Fibroblast of the aortic adventitia (primary cell): Measurements from ENCODE around the gene KRT81. TPM values are rescaled to one million over a fixed set of nuclear protein-coding genes. Genes with fewer than 3 reads are reported as not detected.

Experiments used
- DNase-seq: peaks from one replicate; pipeline ENCODE4 v3.0.0-alpha.2; 2010; ENCODE audit warnings: low read depth
- H3K4me3 ChIP-seq: 2 replicates; pipeline ENCODE4 v1.5.1; 2011; ENCODE audit warnings: low read depth, mild to moderate bottlenecking, control low read depth, low read length, moderate library complexity
- total RNA-seq: library from RNA; depleted of rRNA; stranded (reverse); fragments of >200 nt; gene quantifications from 2 replicates; pipeline ENCODE4 v1.2.3, GENCODE V29; 2012; ENCODE audit warnings: low replicate concordance
- TF ChIP-seq, protein P1 (sequence below): IDR thresholded peaks from 2 replicates; pipeline ENCODE4 v1.5.1; 2011; ENCODE audit warnings: mild to moderate bottlenecking, low read length, control low read depth, inconsistent platforms; ENCODE audit not compliant: insufficient read depth

Gene KRT81
- total RNA-seq, 1 donor: not detected

DNA sequence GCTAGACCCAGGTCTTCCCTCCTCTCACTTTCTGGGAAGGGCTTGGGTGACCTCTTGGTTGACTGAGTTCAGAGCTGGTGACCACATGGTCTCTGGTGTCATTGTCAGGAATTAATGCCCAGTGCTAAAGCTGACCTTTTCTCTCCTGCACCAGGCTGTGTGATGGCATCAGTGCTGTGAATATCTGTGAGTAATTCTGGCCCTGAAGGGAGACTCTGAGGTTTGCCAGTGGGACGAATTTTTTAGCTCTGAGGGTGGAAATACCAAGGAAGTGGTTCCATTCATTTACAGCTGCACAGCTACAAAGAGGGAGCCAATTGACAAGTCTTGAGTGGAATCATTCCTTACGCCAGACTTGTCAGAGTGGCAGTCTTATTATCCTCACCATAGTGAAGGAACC, 23.1 kb downstream of the KRT81 start:
- H3K4me3 ChIP-seq: no peak overlapping the region
- peak; percentile 31 for DNase-seq
- TF ChIP-seq, protein P1, sequence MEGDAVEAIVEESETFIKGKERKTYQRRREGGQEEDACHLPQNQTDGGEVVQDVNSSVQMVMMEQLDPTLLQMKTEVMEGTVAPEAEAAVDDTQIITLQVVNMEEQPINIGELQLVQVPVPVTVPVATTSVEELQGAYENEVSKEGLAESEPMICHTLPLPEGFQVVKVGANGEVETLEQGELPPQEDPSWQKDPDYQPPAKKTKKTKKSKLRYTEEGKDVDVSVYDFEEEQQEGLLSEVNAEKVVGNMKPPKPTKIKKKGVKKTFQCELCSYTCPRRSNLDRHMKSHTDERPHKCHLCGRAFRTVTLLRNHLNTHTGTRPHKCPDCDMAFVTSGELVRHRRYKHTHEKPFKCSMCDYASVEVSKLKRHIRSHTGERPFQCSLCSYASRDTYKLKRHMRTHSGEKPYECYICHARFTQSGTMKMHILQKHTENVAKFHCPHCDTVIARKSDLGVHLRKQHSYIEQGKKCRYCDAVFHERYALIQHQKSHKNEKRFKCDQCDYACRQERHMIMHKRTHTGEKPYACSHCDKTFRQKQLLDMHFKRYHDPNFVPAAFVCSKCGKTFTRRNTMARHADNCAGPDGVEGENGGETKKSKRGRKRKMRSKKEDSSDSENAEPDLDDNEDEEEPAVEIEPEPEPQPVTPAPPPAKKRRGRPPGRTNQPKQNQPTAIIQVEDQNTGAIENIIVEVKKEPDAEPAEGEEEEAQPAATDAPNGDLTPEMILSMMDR: no peak

DNA sequence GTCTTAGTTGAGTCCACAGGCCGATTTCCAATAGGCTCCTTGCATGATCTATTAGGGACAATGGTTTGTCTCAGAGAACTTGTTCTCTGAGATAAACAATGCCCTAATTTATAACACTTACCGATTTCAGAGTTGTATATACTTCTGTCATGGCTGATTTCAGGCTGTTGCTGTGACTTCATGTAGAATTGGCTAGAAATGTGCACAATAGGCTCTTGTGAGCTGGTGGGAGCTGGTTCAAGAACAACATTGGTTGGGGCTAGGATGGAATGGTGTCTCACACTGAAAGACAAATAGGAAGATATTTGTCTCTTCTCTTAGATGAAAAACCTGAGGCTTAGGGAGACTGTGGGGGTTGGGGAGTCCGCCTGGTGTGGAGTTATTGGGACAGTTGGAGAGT, 23.6 kb downstream of the KRT81 start:
- H3K4me3 ChIP-seq: no peak overlapping the region
- DNase-seq: no peak
- TF ChIP-seq, protein P1: no peak

DNA sequence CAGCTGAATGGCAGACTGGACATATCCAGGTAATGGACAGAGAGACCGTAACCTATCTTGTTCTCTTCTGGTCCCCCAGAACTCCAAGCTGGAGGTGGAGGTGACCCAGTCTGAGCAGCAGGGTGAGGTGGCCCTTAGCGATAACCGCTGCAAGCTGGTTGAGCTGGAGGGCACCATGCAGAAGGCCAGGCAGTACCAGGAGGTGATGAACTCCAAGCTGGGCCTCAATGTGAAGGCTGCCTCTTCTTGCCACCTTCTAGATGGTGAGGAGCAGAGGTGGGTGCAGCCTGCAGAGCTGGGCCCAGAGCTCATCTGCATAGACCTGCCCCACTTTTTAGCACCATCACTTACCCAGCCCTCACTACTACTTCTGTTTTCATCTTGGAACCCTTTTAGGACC, 24.1 kb downstream of the KRT81 start:
- no peak overlapping the region for H3K4me3 ChIP-seq
- TF ChIP-seq, protein P1: no peak
- DNase-seq: no peak

DNA sequence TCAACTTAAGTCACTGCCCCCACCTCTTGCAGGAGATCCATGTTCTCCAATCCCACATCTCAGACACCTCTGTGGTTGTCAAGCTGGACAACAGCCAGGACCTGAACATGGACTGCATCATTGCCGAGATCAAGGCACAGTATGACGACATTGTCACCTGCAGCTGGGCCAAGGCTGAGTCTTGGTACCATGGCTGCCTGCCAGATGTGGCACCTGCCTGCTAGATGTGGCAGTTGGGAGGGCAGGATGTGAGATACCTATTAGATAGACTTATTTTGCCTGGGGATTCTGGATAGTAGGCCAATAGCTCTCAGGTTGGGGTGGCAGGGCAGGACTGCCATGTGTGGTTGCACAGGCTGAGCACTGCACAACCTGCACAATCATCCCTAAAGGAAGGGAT, 24.8 kb downstream of the KRT81 start:
- H3K4me3 ChIP-seq: no peak overlapping the region
- DNase-seq: no peak
- TF ChIP-seq, protein P1: no peak

DNA sequence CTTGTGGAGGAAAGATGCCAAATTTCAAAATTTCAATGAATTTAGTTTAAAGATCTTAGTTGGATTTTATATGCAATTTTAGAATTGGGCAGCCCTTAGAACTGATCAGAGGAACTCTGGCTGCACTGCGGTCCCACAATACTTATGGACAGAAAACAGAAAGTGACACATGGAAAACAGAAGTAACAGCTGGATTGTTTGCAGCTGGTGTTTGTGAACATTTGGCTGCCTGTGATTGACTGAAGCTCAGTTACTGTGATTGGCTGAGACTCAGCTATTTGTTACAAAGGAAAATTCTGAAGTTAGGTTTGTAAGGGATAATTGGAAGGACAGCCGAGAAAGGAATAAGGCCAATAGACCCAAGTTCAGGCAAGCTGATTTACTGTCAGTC, 26.9 kb downstream of the KRT81 start:
- TF ChIP-seq, protein P1: no peak
- H3K4me3 ChIP-seq: no peak overlapping the region
- DNase-seq: no peak

DNA sequence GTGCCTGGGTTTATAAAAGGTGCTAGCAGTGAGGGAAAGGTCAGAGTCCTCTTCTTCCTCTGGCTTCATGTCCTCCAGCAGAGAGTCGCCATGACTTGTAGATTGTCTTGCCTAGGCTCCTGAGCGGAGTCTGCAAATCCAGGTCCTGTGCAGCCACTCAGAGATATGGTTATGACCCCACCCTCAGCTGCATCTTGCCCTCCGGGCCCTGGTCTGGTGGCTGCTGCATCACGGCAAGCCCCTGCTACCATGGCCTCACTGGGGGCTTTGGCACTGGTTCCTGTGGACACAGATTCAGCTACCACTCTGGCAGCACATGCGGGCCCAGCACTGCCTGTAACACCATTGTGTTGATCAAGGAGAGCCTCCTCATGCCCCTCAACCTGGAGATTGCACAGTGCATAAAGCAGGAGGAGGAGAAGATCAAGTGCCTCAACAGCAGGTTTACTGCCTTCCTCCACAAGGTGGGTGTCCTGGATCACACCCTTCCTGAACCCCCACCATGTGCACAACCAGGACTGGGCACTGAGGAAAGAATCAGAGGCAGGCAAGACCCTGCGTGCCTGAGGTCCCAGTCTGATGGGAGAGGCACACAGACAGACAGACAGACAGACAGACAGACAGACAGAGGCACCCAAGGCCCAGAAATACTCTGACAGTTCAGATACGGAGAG, 27.4 kb downstream of the KRT81 start:
- TF ChIP-seq, protein P1: no peak

DNA sequence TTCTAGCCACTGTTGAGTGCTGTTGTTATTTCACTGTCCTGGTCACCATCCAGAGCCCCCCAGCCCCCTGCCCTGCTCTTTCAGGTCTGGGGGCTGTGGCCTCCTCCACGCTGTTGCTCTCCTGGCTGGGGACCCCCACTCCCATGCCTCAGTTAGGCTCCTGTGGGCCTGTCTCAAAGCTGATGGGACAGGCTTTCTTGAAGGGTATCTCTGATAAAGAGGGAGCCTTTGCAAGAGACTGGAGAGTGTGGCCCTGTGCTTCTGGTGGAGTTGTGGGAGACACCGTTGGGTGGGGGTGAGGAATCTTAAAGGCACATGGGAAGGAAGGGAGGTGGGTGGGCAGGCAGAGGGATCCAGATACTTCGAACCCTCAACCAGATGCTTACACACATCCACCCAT, 29.0 kb downstream of the KRT81 start:
- no peak overlapping the region for H3K4me3 ChIP-seq
- TF ChIP-seq, protein P1: no peak
- DNase-seq: no peak

More for the DNA sequence above, 27.4 kb downstream of the KRT81 start:
- no peak overlapping the region for H3K4me3 ChIP-seq
- DNase-seq: no peak
